NCI-H128 (cell line): ENCODE data around the gene GAREM1.

Experiments
- DNase-seq: peaks from one replicate; lab custom pipeline; 2025; ENCODE audit not compliant: unreplicated experiment; lab: John Stamatoyannopoulos, UW

The GAREM1 gene

GRCh38 chr18:32425466-32425865, 45.2 kb downstream of the GAREM1 start:
- no peak for DNase-seq

GRCh38 chr18:32424696-32425095, 46.0 kb downstream of the GAREM1 start:
- DNase-seq: no peak

GRCh38 chr18:32422978-32423740, 47.5 kb downstream of the GAREM1 start:
- no peak for DNase-seq

GRCh38 chr18:32422201-32422600, 48.5 kb downstream of the GAREM1 start:
- no peak for DNase-seq

GRCh38 chr18:32420084-32420750, 50.5 kb downstream of the GAREM1 start:
- no peak for DNase-seq

GRCh38 chr18:32418148-32418547, 52.5 kb downstream of the GAREM1 start:
- no peak for DNase-seq

- DNase-seq: no peak
These were observed 65.1 kb downstream of the GAREM1 start for GRCh38 chr18:32405588-32405987.

- no peak for DNase-seq
These were observed 69.1 kb downstream of the GAREM1 start for GRCh38 chr18:32401621-32402020.

- no peak for DNase-seq
These were observed 77.3 kb downstream of the GAREM1 start for GRCh38 chr18:32393407-32393806.

- DNase-seq: no peak
These were observed 79.6 kb downstream of the GAREM1 start for GRCh38 chr18:32391126-32391525.

- DNase-seq: no peak
These were observed 80.8 kb downstream of the GAREM1 start for GRCh38 chr18:32389858-32390257.

GRCh38 chr18:32389191-32389590, 81.5 kb downstream of the GAREM1 start:
- DNase-seq: no peak

- DNase-seq: no peak
These were observed 84.2 kb downstream of the GAREM1 start for GRCh38 chr18:32386471-32386870.

GRCh38 chr18:32383050-32383819, 87.4 kb downstream of the GAREM1 start:
- DNase-seq: no peak

GRCh38 chr18:32381761-32382160, 88.9 kb downstream of the GAREM1 start:
- no peak for DNase-seq

- DNase-seq: no peak
These were observed 90.1 kb downstream of the GAREM1 start for GRCh38 chr18:32380559-32380958.

- no peak for DNase-seq
These were observed 90.8 kb downstream of the GAREM1 start for GRCh38 chr18:32379891-32380290.

- no peak for DNase-seq
These were observed 92.0 kb downstream of the GAREM1 start for GRCh38 chr18:32378705-32379104.

GRCh38 chr18:32373995-32374394, 96.7 kb downstream of the GAREM1 start:
- no peak for DNase-seq

- DNase-seq: no peak
These were observed 97.2 kb downstream of the GAREM1 start for GRCh38 chr18:32373505-32373904.

GRCh38 chr18:32372381-32373061, 98.2 kb downstream of the GAREM1 start:
- DNase-seq: no peak
